ENCODE measurements around the gene NAP1L1.

Gene NAP1L1

DNA sequence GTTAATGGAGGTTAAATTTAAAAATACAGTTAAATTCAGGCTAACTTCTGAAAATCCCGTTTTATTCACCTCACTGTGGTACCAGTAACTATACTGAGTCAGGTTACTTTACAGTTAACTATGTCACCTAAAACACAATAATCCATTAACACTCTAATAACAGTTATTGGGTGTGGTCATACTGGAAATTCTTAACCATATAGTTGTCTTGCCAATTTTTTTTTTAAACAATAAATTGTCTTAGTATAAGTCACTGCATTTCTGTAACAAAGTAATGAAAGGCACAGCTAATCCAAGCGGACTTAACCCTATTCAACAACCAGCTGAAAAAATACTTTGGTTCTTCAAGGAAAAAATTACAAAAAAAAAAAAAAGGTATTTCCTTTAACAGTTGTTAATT is 36.7 kb downstream of the NAP1L1 start:
- no peak for DNase-seq (ENCODE audit: low read depth)
- in situ Hi-C loops (cut with HindIII; ENCODE audit: low sequenced_read_pairs): loop anchor here (25.0 kb wide), 1 partner anchor 510 kb away; no protein-coding TSS in a partner anchor
- TF ChIP-seq CTCF (IDR thresholded peaks at IDR 0.05; ENCODE audit: low read depth, low read length, missing control alignments): no peak
- H3K4me3 ChIP-seq (ENCODE audit: low read depth, low read length): no peak overlapping the region

- no peak overlapping the region for H3K4me3 ChIP-seq (ENCODE audit: low read depth, low read length)
- no peak for TF ChIP-seq CTCF (IDR thresholded peaks at IDR 0.05; ENCODE audit: low read depth, low read length, missing control alignments)
- no peak for DNase-seq (ENCODE audit: low read depth)
- in situ Hi-C loops (cut with HindIII; ENCODE audit: low sequenced_read_pairs): loop anchor here (25.0 kb wide), 1 partner anchor 510 kb away; no protein-coding TSS in a partner anchor
Observed at GRCh38 chr12:76047060-76047459, 37.4 kb downstream of the NAP1L1 start.

GRCh38 chr12:76043377-76043776 is 41.1 kb downstream of the NAP1L1 start:
- no peak overlapping the region for H3K4me3 ChIP-seq (ENCODE audit: low read depth, low read length)
- in situ Hi-C loops (cut with HindIII; ENCODE audit: low sequenced_read_pairs): loop anchor here (25.0 kb wide), 1 partner anchor 506 kb away; no protein-coding TSS in a partner anchor
- DNase-seq (ENCODE audit: low read depth): no peak
- TF ChIP-seq CTCF (IDR thresholded peaks at IDR 0.05; ENCODE audit: low read depth, low read length, missing control alignments): no peak

DNA sequence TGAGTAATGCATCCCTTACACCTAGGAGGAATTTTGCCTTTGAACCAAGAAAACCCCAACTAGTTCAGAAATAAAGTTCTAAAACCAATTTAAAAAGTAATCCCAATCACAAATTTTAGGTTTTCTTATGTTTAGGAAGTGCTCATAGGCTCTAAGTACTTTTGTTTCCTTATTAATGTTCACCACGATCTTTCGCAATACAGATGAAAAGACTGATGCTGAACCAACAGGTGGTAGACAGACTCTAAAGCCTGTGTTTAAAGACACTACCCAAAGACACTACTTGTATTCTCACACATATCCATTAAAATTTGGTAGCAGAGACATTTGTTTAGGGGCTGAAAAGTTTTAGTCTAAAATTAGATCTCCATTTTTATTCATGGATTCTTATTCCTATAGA is 42.3 kb downstream of the NAP1L1 start:
- TF ChIP-seq CTCF (IDR thresholded peaks at IDR 0.05; ENCODE audit: low read depth, low read length, missing control alignments): no peak
- DNase-seq (ENCODE audit: low read depth): no peak
- in situ Hi-C loops (cut with HindIII; ENCODE audit: low sequenced_read_pairs): loop anchor here (25.0 kb wide), 1 partner anchor 505 kb away; no protein-coding TSS in a partner anchor
- no peak overlapping the region for H3K4me3 ChIP-seq (ENCODE audit: low read depth, low read length)

DNA sequence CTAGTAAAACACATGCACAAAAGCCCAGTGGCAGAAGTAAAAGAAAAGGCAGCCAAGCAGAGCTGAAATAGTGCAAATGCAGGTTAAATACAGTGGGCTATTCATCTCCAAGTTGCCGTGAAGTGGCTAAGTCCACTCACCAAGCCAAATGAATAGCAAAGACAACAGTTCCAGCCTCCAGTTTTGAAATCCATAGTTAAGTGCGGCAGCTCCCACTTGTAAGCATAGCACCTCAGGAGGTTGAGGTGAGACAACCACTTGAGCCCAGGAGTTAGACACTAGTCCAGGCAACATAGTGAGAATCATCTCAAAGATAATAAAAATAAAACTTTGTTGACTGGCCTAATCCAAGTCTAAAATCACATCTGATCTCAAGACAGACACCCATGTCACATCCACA is 43.1 kb downstream of the NAP1L1 start:
- TF ChIP-seq CTCF (IDR thresholded peaks at IDR 0.05; ENCODE audit: low read depth, low read length, missing control alignments): no peak
- no peak overlapping the region for H3K4me3 ChIP-seq (ENCODE audit: low read depth, low read length)
- DNase-seq (ENCODE audit: low read depth): no peak
- in situ Hi-C loops (cut with HindIII; ENCODE audit: low sequenced_read_pairs): loop anchor here (25.0 kb wide), 1 partner anchor 504 kb away; no protein-coding TSS in a partner anchor

GRCh38 chr12:76040461-76040860 is 44.0 kb downstream of the NAP1L1 start:
- TF ChIP-seq CTCF (IDR thresholded peaks at IDR 0.05; ENCODE audit: low read depth, low read length, missing control alignments): no peak

More at GRCh38 chr12:76040461-76040860, 44.0 kb downstream of the NAP1L1 start:
- in situ Hi-C loops (cut with HindIII; ENCODE audit: low sequenced_read_pairs): loop anchor here (25.0 kb wide), 1 partner anchor 503 kb away; no protein-coding TSS in a partner anchor
- DNase-seq (ENCODE audit: low read depth): no peak
- H3K4me3 ChIP-seq (ENCODE audit: low read depth, low read length): no peak overlapping the region
